HG02973 (cell line): ENCODE data around the gene SDSL.

Experiments used
- ATAC-seq: cut with Tn5 transposase; IDR thresholded peaks from one replicate; pipeline ENCODE4 v1.9.1; 2021; ENCODE audit warnings: moderate library complexity; ENCODE audit not compliant: unreplicated experiment

SDSL gene

GRCh38 chr12:113418213-113418879, 3.8 kb upstream of the SDSL start:
- ATAC-seq = no peak

DNA sequence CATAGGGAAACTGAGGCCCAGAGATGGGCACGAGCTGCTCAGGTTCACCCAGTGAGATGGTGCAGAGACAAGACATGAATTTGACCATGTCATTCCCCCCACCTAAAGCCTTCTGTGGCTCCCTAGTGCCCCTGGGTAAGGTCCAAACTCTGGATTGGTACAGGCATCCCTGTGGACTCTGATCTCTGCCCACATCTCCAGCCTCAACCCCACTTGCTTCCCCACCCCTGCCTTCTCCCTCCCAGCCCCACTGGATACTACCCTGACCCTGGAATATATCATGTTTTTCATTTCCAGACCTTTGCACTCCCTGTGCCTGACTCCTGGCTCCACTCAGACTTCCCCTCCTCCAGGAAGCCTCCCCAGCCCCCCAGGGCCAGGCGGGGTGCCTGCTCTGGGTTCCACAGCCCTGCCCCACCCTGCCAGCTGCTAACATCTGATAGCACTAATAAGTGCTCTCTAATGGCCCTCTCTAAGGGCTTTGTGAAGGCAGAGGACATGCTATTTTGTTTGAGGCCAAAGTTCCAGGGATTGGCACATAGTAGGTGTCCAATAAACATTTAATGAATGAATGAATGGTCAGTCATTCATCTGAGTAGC, 1.1 kb upstream of the SDSL start:
- ATAC-seq = no peak

DNA sequence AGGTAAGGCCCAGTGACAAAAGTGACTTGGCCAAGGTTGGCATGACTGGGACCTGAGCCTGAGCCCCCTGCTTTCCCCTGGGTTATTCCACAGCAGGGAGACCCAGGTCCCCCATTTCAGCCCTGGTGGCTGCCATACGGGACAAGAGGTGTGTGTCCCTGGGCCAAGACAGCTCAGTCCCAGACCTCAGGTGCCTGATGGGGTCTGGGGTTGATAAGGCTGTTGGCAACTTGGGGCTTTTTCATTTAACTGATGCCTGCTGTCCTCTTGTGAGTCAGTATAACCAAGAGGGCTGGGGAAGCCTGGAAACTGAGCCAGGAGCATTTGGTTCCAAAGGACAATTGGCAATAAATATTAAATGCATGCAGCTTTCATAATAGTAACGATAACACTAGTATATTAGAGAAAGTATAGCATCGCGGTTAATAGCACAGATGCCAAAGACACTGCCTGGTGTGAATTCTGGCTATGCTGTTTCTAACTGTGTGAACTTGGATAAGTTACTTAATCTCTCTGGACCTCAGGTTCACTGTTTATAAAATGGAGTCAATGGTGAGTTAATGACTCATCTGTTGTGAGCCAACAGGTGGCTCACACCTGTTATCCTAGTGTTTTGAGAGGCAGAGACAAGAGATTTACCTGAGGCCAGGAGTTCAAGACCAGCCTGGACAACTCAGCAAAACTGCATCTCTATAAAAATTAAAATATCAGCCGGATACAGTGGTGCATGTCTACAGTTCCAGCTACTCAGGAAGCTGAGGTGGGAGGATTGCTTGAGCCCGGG, 898 bp downstream of the SDSL start:
- ATAC-seq = no peak

DNA sequence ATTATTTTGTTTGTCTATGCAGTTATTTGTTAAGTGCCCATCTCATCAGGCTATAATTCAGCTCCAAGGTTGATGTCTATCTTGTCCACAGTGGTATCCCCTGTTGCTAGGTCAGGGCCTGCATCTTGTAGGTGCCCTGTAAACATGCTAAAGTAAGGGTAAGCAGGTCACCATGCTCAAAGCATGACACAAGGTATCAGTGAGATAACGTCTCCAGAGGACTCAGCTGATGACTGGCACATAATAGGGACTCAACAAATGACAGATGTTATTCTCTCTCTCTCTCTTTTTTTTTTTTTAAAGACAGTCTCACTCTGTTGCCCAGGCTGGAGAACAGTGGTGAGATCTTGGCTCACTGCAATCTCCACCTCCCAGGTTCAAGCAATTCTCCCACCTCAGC, 2.3 kb downstream of the SDSL start:
- no peak for ATAC-seq

DNA sequence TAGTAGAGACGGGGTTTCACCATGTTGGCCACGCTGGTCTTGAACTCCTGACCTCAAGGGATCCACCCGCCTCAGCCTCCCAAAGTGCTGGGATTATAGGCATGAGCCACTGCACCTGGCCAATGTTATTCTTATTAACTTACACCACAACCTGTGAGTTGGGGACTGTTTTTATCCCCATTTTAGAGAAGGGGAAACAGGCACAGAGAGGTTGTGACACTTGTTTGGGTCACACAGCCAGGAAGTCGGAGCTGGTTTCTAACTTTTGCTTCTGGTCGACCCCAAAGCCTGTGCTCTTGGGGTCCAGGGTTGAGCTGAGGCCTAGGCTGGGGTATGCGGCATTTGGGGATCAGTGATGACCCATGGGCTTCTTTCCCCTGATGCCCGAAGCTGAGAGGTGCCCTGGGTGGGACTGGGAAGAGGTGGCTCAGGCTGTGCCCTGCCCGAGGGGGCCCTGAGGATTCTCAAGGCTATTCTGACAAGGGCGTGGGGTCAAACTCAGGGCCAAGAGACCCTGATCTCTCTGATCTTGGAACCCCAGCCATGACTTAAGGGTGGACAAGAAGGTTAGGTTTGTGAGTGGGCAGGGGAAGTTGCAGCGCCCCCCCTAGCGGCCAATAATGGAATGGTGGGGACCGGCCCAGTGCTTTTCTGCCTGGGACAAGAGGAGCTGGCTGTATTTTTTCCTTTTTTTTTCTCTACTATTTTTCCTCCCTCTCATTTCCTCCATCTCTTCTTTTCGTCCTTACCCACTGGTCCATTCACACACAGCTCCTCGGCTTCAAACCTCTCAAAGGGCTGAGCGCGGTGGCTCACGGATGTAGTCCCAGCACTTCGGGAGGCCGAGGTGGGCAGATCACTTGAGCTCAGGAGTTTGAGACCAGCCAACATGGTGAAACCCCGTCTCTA, 3.0 kb downstream of the SDSL start:
- no peak for ATAC-seq

DNA sequence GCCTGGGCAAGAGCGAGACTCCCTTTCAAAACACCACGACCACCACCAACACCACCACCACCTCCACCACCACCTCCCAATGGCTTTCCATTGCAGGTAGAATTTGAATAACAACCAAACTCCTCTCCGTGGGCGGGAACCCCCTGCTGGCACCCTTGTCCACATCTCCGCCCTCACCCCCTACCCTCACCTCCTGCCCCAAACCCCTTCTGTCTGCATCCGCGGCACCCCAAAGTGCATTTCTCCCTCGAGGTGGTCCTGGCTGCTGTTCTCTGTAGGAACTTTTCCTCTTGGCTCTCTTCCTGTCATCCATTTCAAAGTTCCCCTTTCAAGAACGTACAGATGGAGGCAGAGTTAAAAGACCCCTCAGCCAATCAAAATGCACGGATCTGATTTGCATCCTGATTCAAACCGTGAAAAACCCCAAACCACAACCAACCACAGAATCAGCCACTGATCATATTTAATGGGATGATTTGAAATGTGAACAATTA, 3.8 kb downstream of the SDSL start:
- ATAC-seq = no peak

GRCh38 chr12:113427882-113428281, 5.7 kb downstream of the SDSL start:
- no peak for ATAC-seq

- no peak for ATAC-seq
Observed at GRCh38 chr12:113428482-113428881, 6.3 kb downstream of the SDSL start.

GRCh38 chr12:113432986-113433385, 10.8 kb downstream of the SDSL start:
- ATAC-seq = no peak

- ATAC-seq = no peak
Observed at GRCh38 chr12:113435367-113435766, 13.2 kb downstream of the SDSL start.

DNA sequence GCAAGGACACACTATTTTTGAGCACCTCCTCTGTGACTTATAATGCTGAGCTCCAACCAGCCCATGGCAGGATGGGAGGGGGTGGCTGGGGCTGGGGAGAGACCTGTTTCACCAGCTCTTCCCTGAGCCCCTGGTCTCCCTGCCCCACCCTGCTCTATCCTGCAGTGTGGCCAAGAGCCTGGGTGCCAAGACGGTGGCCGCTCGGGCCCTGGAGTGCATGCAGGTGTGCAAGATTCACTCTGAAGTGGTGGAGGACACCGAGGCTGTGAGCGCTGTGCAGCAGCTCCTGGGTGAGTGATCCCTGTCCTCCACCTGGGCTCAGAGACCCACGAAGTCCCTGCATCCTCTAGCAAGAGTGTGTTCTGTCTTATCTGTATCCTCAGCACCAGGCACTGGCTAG, 14.4 kb downstream of the SDSL start:
- ATAC-seq = no peak

DNA sequence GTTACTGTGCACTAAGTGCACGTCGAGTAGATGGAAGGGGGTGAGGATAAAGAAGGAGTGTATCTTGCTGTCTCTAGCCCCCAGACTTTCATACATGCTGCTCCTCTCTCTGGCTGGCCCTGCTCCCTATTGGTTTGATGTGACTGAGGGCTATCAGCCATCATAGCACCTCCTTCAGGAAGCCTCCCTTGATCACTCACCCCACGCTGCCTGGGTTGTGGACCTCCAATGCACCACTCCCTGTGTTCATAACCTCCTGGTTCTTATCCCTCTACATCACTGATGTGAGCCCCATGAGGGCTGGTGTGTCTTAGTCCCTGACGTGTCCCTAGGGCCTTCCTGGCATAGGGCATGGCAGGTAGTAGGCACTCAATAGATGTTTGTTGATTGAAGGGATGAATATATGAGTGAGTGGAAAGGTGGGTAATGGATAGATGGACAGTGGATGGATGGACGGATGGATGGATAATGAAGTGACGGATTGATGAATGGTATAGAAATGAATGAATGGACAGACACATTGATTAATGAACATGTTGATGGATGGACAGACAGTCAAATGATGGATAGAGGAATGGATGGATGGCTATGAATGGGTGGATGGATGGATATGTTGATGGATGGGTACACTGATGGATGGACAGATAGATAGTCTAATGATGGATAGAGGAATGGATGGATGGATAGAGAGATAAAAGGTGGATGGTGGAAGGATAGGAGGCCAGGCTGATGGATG, 15.0 kb downstream of the SDSL start:
- ATAC-seq = no peak

DNA sequence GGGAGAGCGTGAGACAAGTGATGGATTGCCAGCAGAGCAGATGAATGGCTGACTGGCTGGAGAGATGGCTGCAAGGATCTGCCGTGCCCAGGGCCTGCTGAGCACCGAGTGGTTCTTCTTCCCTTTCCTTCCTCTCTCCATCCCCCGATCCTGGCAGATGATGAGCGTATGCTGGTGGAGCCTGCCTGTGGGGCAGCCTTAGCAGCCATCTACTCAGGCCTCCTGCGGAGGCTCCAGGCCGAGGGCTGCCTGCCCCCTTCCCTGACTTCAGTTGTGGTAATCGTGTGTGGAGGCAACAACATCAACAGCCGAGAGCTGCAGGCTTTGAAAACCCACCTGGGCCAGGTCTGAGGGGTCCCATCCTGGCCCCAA, 15.5 kb downstream of the SDSL start:
- no peak for ATAC-seq

- no peak for ATAC-seq
Observed at GRCh38 chr12:113438523-113439300, 16.5 kb downstream of the SDSL start.

- ATAC-seq = no peak
Observed at GRCh38 chr12:113439301-113439597, 17.1 kb downstream of the SDSL start.

DNA sequence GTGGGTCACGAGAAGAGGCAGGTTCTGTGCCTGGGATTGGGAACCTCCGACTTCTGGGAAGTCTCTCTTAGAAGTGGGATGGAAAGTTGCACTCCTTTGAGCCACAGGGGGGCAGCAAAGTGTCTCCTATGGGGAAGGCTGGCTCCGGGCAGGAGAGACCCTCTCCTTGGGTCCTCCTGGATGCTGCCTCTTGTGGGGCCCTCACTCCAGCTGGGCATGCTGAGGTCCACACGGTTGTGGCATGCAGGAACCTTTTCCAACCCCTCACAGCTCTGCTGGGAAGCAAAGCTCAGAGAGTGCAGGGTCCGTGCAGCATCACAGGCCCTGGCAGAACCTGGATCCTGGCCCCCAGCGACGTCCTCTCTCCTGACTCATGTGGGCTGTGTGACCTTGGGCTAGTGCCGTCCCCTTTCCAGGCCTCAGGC, 17.4 kb downstream of the SDSL start:
- ATAC-seq = no peak

DNA sequence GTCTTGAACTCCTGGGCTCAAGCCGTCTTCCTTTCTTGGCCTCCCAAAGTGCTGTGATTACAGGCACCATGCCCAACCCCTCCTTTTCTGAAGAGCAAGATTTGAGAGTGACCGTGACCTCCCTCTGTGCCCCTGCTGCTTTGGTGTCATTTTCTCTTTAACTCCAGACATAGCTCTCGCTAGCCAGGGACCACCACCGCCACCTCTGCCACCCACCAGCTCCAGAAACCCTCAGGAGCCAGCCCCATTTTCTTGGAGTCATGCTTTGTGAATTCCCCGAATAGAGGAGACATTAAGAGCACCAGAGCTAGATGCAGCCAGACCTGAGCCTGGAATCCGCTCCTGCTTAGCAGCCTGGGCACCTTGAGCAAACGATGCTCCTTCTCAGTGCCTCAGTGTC, 18.2 kb downstream of the SDSL start:
- ATAC-seq = no peak

DNA sequence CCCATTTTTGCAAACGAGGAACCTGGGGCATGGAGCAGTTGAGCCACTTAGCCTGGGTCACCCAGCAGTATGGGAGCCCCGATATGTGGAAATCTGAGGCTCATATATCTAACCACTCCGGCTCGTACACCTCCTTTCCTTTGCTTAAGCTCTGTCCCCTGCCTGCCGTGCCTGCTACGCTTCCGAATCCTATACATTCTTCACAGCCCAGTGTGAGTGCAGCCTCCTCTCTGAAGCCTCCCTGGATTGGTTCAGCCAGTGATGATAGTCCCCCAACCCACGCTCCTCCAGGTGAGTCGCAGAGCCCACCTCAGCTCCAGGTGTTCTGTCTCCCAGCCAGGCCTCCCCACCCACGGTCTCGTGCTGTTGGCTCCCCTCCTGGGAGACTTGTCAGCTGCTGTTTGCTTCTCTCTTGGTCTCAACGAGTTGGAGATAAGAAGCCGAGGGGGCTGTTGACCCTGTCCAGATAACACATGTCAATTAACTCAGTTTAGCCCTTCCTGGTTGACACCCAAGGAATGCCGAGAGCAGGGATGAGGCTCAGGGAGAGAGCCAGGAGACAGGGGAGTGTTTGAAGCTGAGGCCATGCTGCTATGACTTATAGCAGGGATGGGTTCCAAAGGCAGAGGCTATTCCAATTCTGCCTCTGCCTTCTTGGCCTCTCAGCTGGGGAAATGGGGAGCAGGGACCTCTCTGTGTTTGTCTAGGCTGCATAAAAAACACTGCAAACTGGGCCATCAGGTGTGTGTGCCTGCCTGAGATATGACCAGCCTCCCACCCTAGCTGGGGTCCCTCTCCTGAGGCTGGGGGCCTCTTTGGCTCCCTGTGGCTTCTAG, 19.0 kb downstream of the SDSL start:
- no peak for ATAC-seq

DNA sequence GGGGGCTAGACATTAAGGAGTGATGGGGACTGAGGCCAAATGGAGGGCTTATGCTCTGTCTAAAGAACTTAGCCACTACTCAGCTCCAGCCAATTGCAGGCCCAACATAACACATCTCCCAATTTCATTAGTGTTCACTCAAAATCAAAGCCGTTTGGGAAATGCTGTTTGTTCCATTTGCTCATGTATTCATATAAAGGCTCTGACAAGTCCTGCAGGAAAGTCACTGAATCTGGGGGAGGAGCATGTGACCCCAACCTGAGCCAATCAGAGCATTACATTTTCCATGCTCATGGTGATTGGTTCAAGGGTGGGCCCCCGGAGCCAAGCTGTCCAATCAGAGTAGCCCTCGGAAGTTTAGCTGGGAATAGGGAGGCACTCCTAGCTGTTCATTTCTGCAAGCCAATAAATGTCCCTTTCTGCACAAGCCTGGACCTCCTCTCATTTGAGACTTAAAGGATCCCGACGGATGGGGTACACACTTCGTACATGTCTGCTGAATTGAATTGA, 20.9 kb downstream of the SDSL start:
- ATAC-seq = no peak
